Cardiac fibroblast (primary cell): ENCODE data around the gene HEATR1.

Source experiments
- DNase-seq, 2 donors: peaks; one replicate each; pipeline versions ENCODE4 v3.0.0 to v3.0.0-alpha.2; 2010; ENCODE audit warnings: low read depth in 2 of 2
- H3K4me3 ChIP-seq, 2 donors: replicated peaks in 1 of 2; 1 replicate in 1 of 2; 2 replicates in 1 of 2; pipeline ENCODE4 v1.5.1; 2011; ENCODE audit warnings: low read depth in 2 of 2, low read length in 2 of 2, mild to moderate bottlenecking in 2 of 2, moderate library complexity in 1 of 2
- CTCF ChIP-seq: IDR thresholded peaks from one replicate; pipeline ENCODE4 v1.5.1; 2011; ENCODE audit warnings: low read depth, mild to moderate bottlenecking, low read length, inconsistent platforms

Gene HEATR1

GRCh38 chr1:236502972-236503639 is 101.2 kb downstream of the HEATR1 start:
- peak overlapping the region in 1 of 2 donors; percentile 30 for H3K4me3 ChIP-seq
- no peak for TF ChIP-seq CTCF

GRCh38 chr1:236502579-236502971 is 101.7 kb downstream of the HEATR1 start:
- peak; percentile 68 to 71 for DNase-seq
- TF ChIP-seq CTCF = no peak
- H3K4me3 ChIP-seq = no peak overlapping the region

More at GRCh38 chr1:236502972-236503639, 101.2 kb downstream of the HEATR1 start:
- peak; percentile 79 to 84 for DNase-seq

- no peak overlapping the region for H3K4me3 ChIP-seq
- no peak for TF ChIP-seq CTCF
These were observed 103.2 kb downstream of the HEATR1 start for GRCh38 chr1:236501093-236501492.

More at GRCh38 chr1:236501093-236501492, 103.2 kb downstream of the HEATR1 start:
- no peak for DNase-seq
